Liver (tissue), 9 donors: ENCODE results near the gene CSNK1G2. TPM values are rescaled to one million over a fixed set of nuclear protein-coding genes. Genes with fewer than 3 reads are reported as not detected.

Source experiments
- DNase-seq: peaks from one replicate; pipeline ENCODE4 v3.0.0-alpha.2; 2017; ENCODE audit warnings: low spot score
- H3K27ac ChIP-seq, 2 donors: one replicate each; pipeline ENCODE4 v1.7.0; 2013; ENCODE audit warnings: inconsistent platforms in 2 of 2, low read length in 2 of 2, control low read depth in 1 of 2, low read depth in 1 of 2, mild to moderate bottlenecking in 1 of 2
- H3K27me3 ChIP-seq, 4 donors: one replicate each; pipeline versions ENCODE4 v1.6.1 to v1.7.0; 2013; ENCODE audit warnings: low read length in 3 of 4, inconsistent platforms in 1 of 4, mild to moderate bottlenecking in 1 of 4, moderate library complexity in 1 of 4; ENCODE audit not compliant: control insufficient read depth in 4 of 4, insufficient read depth in 4 of 4
- H3K36me3 ChIP-seq, 4 donors: one replicate each; pipeline versions ENCODE4 v1.6.1 to v1.7.0; 2013; ENCODE audit warnings: low read length in 3 of 4, mild to moderate bottlenecking in 3 of 4, low read depth in 1 of 4, moderate library complexity in 1 of 4; ENCODE audit not compliant: control insufficient read depth in 4 of 4, insufficient read depth in 3 of 4
- H3K4me1 ChIP-seq, 4 donors: one replicate each; pipeline versions ENCODE4 v1.6.1 to v1.7.0; 2013; ENCODE audit warnings: low read length in 3 of 4, mild to moderate bottlenecking in 3 of 4, moderate library complexity in 1 of 4; ENCODE audit not compliant: control insufficient read depth in 4 of 4, insufficient read depth in 4 of 4
- H3K4me3 ChIP-seq, 3 donors: one replicate each; pipeline versions ENCODE4 v1.6.1 to v1.7.0; 2013; ENCODE audit warnings: low read length in 3 of 3, control low read depth in 1 of 3, low read depth in 1 of 3, mild to moderate bottlenecking in 1 of 3
- H3K9ac ChIP-seq, 2 donors: one replicate each; pipeline ENCODE4 v1.7.0; 2013; ENCODE audit warnings: low read length in 2 of 2, mild to moderate bottlenecking in 2 of 2, moderate library complexity in 2 of 2, control low read depth in 1 of 2, low read depth in 1 of 2
- H3K9me3 ChIP-seq, 4 donors: one replicate each; pipeline versions ENCODE4 v1.6.1 to v1.7.0; 2013; ENCODE audit warnings: low read length in 3 of 4; ENCODE audit not compliant: control insufficient read depth in 4 of 4
- EGR1 ChIP-seq, 2 donors: IDR thresholded peaks; 2 replicates each; pipeline ENCODE4 v1.6.1; 2016 to 2018; ENCODE audit warnings: antibody characterized with exemption in 2 of 2, low read depth in 2 of 2
- FOXA1 ChIP-seq: IDR thresholded peaks from 2 replicates; pipeline ENCODE4 v1.6.1; 2016; ENCODE audit warnings: antibody characterized with exemption
- FOXA2 ChIP-seq: IDR thresholded peaks from 2 replicates; pipeline ENCODE4 v1.6.1; 2016; ENCODE audit warnings: antibody characterized with exemption
- GABPA ChIP-seq, 2 donors: IDR thresholded peaks in 1 of 2; conservative IDR thresholded peaks in 1 of 2; 2 replicates each; pipeline ENCODE4 v1.6.1; 2016; ENCODE audit warnings: antibody characterized with exemption in 2 of 2, mild to moderate bottlenecking in 1 of 2, moderate library complexity in 1 of 2
- HNF4A ChIP-seq, 2 donors: conservative IDR thresholded peaks; 2 replicates each; pipeline ENCODE4 v1.6.1; 2016; ENCODE audit warnings: antibody characterized with exemption in 2 of 2, mild to moderate bottlenecking in 2 of 2
- HNF4G ChIP-seq: IDR thresholded peaks from 2 replicates; pipeline ENCODE4 v1.6.1; 2016; ENCODE audit warnings: antibody characterized with exemption
- JUND ChIP-seq, 2 donors: IDR thresholded peaks; 2 replicates each; pipeline ENCODE4 v1.6.1; 2016; ENCODE audit warnings: antibody characterized with exemption in 2 of 2
- NR2F2 ChIP-seq: IDR thresholded peaks from 2 replicates; pipeline ENCODE4 v1.6.1; 2016; ENCODE audit warnings: antibody characterized with exemption
- RAD21 ChIP-seq, 2 donors: IDR thresholded peaks; 2 replicates each; pipeline ENCODE4 v1.6.1; 2016; ENCODE audit warnings: antibody characterized with exemption in 2 of 2, mild to moderate bottlenecking in 2 of 2
- REST ChIP-seq: IDR thresholded peaks from 2 replicates; pipeline ENCODE4 v1.6.1; 2016; ENCODE audit warnings: antibody characterized with exemption, mild to moderate bottlenecking
- RXRA ChIP-seq, 2 donors: IDR thresholded peaks; 2 replicates each; pipeline ENCODE4 v1.6.1; 2017 to 2018; ENCODE audit warnings: antibody characterized with exemption in 2 of 2, mild to moderate bottlenecking in 1 of 2
- SP1 ChIP-seq: IDR thresholded peaks from 2 replicates; pipeline ENCODE4 v1.6.1; 2018; ENCODE audit warnings: antibody characterized with exemption, mild to moderate bottlenecking
- TAF1 ChIP-seq: conservative IDR thresholded peaks from 2 replicates; pipeline ENCODE4 v1.6.1; 2016; ENCODE audit warnings: antibody characterized with exemption, mild to moderate bottlenecking
- YY1 ChIP-seq: IDR thresholded peaks from 2 replicates; pipeline ENCODE4 v1.6.1; 2016; ENCODE audit warnings: antibody characterized with exemption, mild to moderate bottlenecking
- WGBS: extraction: QIAGEN DNeasy Blood & Tissue Kit; methylation state at CpG from one replicate; pipeline ENCODE4 v1.1.7; 2013; 5-methylcytosine and 5-hydroxymethylcytosine counted together
- polyA plus RNA-seq, 2 donors: library from polyadenylated mRNA; stranded (reverse) in 1 of 2; unstranded in 1 of 2; fragments of 200-250 nt in 1 of 2; fragments of >200 nt in 1 of 2; fragmentation: Nextera tagmentation in 1 of 2; extraction: Ambion mirVana in 1 of 2; gene quantifications; one replicate each; pipeline versions ENCODE4 v1.2.1 to v1.2.3, GENCODE V29; 2013 to 2015
- total RNA-seq, 2 donors: library from RNA; depleted of rRNA; stranded (reverse); fragments of >200 nt; gene quantifications; one replicate each; pipeline ENCODE4 v1.2.3, GENCODE V29; 2014
- TF ChIP-seq, protein P1 (sequence below): IDR thresholded peaks from 2 replicates; pipeline ENCODE4 v1.6.1; 2016; ENCODE audit warnings: antibody characterized with exemption
- TF ChIP-seq, protein P2 (sequence below): IDR thresholded peaks from 2 replicates; pipeline ENCODE4 v1.6.1; 2016; ENCODE audit warnings: antibody characterized with exemption
- TF ChIP-seq, protein P3 (sequence below): IDR thresholded peaks from 2 replicates; pipeline ENCODE4 v1.6.1; 2016; ENCODE audit warnings: antibody characterized with exemption
- TF ChIP-seq, protein P4 (sequence below): fragments of 150-350 bp; IDR thresholded peaks from 2 replicates; pipeline ENCODE4 v1.5.1; 2017; ENCODE audit warnings: improper control_type of control experiment, low read depth, low read length; ENCODE audit not compliant: missing input control
- donor health status: healthy.
- donor health status: healthy.
- donor health status: healthy.
- donor health status: healthy.
- donor health status: healthy.

Gene CSNK1G2
- total and polyA plus RNA-seq, 4 donors: 3.5 to 30.6 (median 23.9) TPM

DNA sequence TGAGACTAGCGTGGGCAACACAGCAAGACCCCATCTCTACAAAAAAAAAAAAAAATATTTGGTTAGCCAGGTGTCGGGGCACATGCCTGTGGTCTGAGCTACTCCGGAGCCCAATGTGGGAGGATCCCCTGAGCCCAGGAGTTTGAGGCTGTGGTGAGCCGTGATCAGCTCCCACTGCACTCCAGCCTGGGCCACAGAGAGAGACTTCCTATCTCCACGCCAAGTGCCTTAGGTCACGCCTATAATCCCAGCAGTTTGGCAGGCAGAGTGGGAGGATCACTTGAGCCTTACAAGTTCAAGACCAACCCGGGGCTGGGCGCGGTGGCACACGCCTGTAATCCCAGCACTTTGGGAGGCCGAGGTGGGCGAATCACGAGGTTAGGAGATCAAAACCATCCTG, 44.5 kb upstream of the CSNK1G2 start:
- TF ChIP-seq GABPA (IDR thresholded peaks at IDR 0.05 in 1 of 2, conservative IDR thresholded peaks at IDR 0.05 in 1 of 2) (no peak), FOXA2 (no peak)
- TF ChIP-seq, protein P1, sequence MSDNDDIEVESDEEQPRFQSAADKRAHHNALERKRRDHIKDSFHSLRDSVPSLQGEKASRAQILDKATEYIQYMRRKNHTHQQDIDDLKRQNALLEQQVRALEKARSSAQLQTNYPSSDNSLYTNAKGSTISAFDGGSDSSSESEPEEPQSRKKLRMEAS: no peak
- TF ChIP-seq, protein P2, sequence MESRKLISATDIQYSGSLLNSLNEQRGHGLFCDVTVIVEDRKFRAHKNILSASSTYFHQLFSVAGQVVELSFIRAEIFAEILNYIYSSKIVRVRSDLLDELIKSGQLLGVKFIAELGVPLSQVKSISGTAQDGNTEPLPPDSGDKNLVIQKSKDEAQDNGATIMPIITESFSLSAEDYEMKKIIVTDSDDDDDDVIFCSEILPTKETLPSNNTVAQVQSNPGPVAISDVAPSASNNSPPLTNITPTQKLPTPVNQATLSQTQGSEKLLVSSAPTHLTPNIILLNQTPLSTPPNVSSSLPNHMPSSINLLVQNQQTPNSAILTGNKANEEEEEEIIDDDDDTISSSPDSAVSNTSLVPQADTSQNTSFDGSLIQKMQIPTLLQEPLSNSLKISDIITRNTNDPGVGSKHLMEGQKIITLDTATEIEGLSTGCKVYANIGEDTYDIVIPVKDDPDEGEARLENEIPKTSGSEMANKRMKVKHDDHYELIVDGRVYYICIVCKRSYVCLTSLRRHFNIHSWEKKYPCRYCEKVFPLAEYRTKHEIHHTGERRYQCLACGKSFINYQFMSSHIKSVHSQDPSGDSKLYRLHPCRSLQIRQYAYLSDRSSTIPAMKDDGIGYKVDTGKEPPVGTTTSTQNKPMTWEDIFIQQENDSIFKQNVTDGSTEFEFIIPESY: no peak
- Histone ChIP-seq H3K27ac (no peak overlapping the region), H3K9me3 (no peaks in the 10 kb centered on the region), H3K4me3 (no peak overlapping the region), H3K27me3 (no peaks in the 10 kb centered on the region), H3K36me3 (no peaks in the 10 kb centered on the region), H3K9ac (no peak overlapping the region), H3K4me1 (peaks cover 0 to 6% (median 2%) of the 10 kb centered on the region in 4 donors)
- WGBS: 86% methylated on average over 13 of the region's 13 CpGs
- DNase-seq: no peak

GRCh38 chr19:1901940-1902404, 39.0 kb upstream of the CSNK1G2 start:
- Histone ChIP-seq H3K27me3 (no peaks in the 10 kb centered on the region), H3K4me3 (no peak overlapping the region), H3K9ac (no peak overlapping the region), H3K27ac (peak overlapping the region; percentile 48 to 56), H3K4me1 (peaks cover 3 to 12% (median 7%) of the 10 kb centered on the region in 4 donors), H3K9me3 (no peaks in the 10 kb centered on the region), H3K36me3 (no peaks in the 10 kb centered on the region)
- no peak for DNase-seq
- peak; percentile 41 for TF ChIP-seq SP1
- no peak for TF ChIP-seq REST
- TF ChIP-seq EGR1 (IDR thresholded peaks at IDR 0.05; ENCODE audit: low read depth in 2 of 2): no peak
- TF ChIP-seq FOXA2: no peak
- TF ChIP-seq, protein P3, sequence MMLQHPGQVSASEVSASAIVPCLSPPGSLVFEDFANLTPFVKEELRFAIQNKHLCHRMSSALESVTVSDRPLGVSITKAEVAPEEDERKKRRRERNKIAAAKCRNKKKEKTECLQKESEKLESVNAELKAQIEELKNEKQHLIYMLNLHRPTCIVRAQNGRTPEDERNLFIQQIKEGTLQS: no peak
- TF ChIP-seq JUND (IDR thresholded peaks at IDR 0.05): peak in 1 of 2 donors; percentile 17
- peak; percentile 29 to 44 for TF ChIP-seq RXRA (IDR thresholded peaks at IDR 0.05)
- peak; percentile 27 to 31 for TF ChIP-seq HNF4A (conservative IDR thresholded peaks at IDR 0.05)
- TF ChIP-seq RAD21 (IDR thresholded peaks at IDR 0.05): no peak
- TF ChIP-seq TAF1: no peak
- no peak for TF ChIP-seq FOXA1
- TF ChIP-seq, protein P1: no peak
- TF ChIP-seq, protein P4, sequence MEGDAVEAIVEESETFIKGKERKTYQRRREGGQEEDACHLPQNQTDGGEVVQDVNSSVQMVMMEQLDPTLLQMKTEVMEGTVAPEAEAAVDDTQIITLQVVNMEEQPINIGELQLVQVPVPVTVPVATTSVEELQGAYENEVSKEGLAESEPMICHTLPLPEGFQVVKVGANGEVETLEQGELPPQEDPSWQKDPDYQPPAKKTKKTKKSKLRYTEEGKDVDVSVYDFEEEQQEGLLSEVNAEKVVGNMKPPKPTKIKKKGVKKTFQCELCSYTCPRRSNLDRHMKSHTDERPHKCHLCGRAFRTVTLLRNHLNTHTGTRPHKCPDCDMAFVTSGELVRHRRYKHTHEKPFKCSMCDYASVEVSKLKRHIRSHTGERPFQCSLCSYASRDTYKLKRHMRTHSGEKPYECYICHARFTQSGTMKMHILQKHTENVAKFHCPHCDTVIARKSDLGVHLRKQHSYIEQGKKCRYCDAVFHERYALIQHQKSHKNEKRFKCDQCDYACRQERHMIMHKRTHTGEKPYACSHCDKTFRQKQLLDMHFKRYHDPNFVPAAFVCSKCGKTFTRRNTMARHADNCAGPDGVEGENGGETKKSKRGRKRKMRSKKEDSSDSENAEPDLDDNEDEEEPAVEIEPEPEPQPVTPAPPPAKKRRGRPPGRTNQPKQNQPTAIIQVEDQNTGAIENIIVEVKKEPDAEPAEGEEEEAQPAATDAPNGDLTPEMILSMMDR: no peak
- TF ChIP-seq YY1: peak; percentile 85
- TF ChIP-seq HNF4G: no peak
- TF ChIP-seq GABPA (IDR thresholded peaks at IDR 0.05 in 1 of 2, conservative IDR thresholded peaks at IDR 0.05 in 1 of 2): no peak
- TF ChIP-seq, protein P2: peak; percentile 19
- TF ChIP-seq NR2F2: no peak
- WGBS: 61% methylated on average over 16 of the region's 16 CpGs
